ENCODE results near the gene TTK.

TTK gene

GRCh38 chr6:79997728-79998127, 6.7 kb upstream of the TTK start:
- TF ChIP-seq, protein P1, sequence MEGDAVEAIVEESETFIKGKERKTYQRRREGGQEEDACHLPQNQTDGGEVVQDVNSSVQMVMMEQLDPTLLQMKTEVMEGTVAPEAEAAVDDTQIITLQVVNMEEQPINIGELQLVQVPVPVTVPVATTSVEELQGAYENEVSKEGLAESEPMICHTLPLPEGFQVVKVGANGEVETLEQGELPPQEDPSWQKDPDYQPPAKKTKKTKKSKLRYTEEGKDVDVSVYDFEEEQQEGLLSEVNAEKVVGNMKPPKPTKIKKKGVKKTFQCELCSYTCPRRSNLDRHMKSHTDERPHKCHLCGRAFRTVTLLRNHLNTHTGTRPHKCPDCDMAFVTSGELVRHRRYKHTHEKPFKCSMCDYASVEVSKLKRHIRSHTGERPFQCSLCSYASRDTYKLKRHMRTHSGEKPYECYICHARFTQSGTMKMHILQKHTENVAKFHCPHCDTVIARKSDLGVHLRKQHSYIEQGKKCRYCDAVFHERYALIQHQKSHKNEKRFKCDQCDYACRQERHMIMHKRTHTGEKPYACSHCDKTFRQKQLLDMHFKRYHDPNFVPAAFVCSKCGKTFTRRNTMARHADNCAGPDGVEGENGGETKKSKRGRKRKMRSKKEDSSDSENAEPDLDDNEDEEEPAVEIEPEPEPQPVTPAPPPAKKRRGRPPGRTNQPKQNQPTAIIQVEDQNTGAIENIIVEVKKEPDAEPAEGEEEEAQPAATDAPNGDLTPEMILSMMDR (IDR thresholded peaks at IDR 0.05; ENCODE audit: low read depth, low read length): no peak
- no peak overlapping the region for H3K4me3 ChIP-seq (replicated peaks in 1 of 2; ENCODE audit: low read depth in 2 of 2, low read length in 2 of 2)
- DNase-seq (ENCODE audit: low read depth in 2 of 2): no peak

DNA sequence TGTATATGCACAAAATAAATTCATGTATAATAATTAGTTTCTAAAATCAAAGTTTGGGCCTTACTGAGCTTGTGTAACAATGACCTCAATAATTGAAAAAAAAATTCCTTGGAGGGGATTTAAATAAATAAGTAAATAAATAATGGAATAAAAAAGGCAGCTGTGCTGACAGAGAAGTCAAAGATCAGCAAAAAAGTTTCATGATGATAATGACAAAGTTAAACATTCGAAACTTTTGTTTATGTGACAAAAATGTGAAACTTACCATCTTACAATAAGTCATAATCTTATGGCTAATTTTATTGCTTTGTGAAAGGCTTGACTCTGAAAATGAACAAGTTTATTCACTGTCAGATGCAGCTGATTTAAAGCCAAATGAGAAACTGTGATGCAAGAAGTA, 3.1 kb upstream of the TTK start:
- DNase-seq (ENCODE audit: low read depth in 2 of 2): no peak
- TF ChIP-seq, protein P1 (IDR thresholded peaks at IDR 0.05; ENCODE audit: low read depth, low read length): no peak
- H3K4me3 ChIP-seq (replicated peaks in 1 of 2; ENCODE audit: low read depth in 2 of 2, low read length in 2 of 2): no peak overlapping the region

DNA sequence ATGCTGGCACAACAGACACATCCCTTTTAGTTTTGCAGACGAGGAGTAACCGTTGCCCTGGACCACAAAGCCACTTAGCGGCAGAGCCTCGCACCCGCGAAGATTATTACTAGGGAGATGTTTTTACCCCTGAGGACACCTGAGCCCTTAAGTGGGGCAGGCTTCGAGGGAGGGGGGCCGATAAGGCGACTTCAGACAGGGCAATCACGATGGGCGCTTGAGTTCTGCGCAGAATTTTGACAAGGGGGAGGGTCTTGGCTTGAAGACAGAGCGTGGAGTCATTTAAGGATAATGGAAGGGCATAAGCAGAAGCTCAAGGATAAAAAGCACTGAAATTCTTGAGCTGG, 650 bp upstream of the TTK start:
- peak overlapping the region; percentile 88 to 89 for H3K4me3 ChIP-seq (replicated peaks in 1 of 2; ENCODE audit: low read depth in 2 of 2, low read length in 2 of 2)
- DNase-seq (ENCODE audit: low read depth in 2 of 2): peak in 1 of 2 donors; percentile 55

DNA sequence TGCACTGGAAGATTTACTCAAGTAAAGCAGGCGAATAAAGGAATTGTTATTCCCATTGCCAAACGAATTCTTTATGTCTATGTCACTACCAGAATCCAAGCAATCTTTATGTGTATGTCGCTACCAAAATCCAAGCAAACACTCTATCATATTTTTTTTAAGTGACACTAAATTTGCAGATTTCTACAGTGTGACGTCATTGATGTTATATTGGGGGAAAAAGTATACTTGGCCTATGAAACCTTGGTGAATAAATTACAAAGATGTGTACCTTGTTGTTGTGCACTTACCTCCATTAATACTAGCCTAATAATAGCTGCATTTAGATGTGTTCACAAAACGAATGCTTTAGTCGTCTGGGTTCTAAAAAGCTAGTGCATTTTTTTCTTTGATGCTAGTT, 957 bp downstream of the TTK start:
- H3K4me3 ChIP-seq (replicated peaks in 1 of 2; ENCODE audit: low read depth in 2 of 2, low read length in 2 of 2): peak overlapping the region in 1 of 2 donors; percentile 89
- TF ChIP-seq, protein P1 (IDR thresholded peaks at IDR 0.05; ENCODE audit: low read depth, low read length): no peak
- DNase-seq (ENCODE audit: low read depth in 2 of 2): no peak

More for the DNA sequence above, 650 bp upstream of the TTK start:
- TF ChIP-seq, protein P1 (IDR thresholded peaks at IDR 0.05; ENCODE audit: low read depth, low read length): no peak

DNA sequence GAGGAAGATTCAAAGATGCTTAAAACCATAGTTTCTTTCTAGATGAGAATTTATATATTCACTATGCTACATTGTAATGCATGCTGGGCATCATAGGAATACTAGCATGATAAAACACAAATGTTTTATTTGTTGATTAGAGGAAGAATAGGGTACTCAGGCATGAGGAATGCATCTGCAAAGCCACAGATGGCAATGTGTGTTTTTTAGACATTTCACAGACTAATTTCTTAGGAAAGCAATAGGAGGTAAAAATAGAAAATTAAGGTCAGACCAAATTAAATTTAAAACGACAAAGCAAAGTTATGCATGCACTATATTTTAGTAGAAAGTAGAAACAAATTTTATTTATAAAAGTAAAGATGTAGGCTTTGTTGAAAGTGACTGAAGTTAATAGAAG, 2.1 kb downstream of the TTK start:
- H3K4me3 ChIP-seq (replicated peaks in 1 of 2; ENCODE audit: low read depth in 2 of 2, low read length in 2 of 2): no peak overlapping the region
- TF ChIP-seq, protein P1 (IDR thresholded peaks at IDR 0.05; ENCODE audit: low read depth, low read length): no peak
- no peak for DNase-seq (ENCODE audit: low read depth in 2 of 2)

DNA sequence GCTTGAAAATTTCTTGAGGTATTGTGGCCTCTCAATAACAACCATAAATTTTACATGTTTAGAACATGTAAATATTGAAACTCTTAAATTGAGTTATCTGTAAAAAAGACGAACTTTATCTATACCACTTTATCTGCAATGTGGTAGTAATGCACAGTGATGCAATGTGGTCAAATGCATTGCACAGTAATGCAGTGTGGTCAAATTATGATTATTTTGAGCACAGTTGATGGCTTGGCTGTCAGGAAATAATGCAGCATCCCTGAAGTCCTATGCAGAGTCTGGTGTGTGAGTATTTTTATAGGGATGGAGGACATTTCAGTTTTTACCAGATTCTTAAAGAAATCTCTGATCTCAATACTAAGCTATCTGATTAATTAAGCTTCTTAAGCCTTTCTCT, 5.1 kb downstream of the TTK start:
- DNase-seq (ENCODE audit: low read depth in 2 of 2): no peak
- H3K4me3 ChIP-seq (replicated peaks in 1 of 2; ENCODE audit: low read depth in 2 of 2, low read length in 2 of 2): no peak overlapping the region
- TF ChIP-seq, protein P1 (IDR thresholded peaks at IDR 0.05; ENCODE audit: low read depth, low read length): no peak

DNA sequence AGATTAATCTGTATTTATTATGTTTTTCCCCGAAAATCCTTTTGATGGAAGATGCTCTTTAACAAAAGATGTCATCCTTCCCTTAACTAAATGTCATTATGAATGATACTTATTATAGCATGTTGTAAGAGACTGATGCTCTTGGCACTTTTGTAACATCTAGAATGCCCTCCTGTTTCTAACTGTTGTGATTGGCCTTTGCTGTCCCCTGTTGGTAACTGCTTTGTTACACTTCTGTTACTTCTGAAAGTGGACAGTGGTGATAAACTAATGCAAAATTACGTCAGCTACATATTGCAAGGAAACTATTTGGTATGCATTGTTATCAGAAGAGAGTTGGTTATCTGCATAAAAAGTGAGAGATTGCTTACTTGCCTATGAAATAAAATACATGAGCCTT, 5.8 kb downstream of the TTK start:
- TF ChIP-seq, protein P1 (IDR thresholded peaks at IDR 0.05; ENCODE audit: low read depth, low read length): no peak
- DNase-seq (ENCODE audit: low read depth in 2 of 2): no peak
- no peak overlapping the region for H3K4me3 ChIP-seq (replicated peaks in 1 of 2; ENCODE audit: low read depth in 2 of 2, low read length in 2 of 2)
